Measurements from ENCODE around the gene STUB1.
"Not testable (repeated sequence)": the region's sequence is repeated elsewhere in the genome, so short reads cannot be mapped to it uniquely, and the experiment has no call there.

Gene STUB1

GRCh38 chr16:686459-687260, 6.5 kb downstream of the STUB1 start:
- Histone ChIP-seq H3K27ac (ENCODE audit: insufficient read depth, low read depth, low read length, poor library complexity, severe bottlenecking) (no peak overlapping the region), H3K4me3 (ENCODE audit: insufficient read depth, low read depth, low read length) (no peak overlapping the region), H3K9me3 (ENCODE audit: control insufficient read depth, low read length) (no peaks in the 10 kb centered on the region), H3K4me1 (ENCODE audit: control insufficient read depth, insufficient read depth, low read length) (peaks cover 15% of the 10 kb centered on the region), H3K27me3 (ENCODE audit: control insufficient read depth, insufficient read depth, low read length, poor library complexity, severe bottlenecking) (peaks cover 9% of the 10 kb centered on the region), H3K36me3 (ENCODE audit: control insufficient read depth, insufficient read depth, low read length) (peaks cover 21% of the 10 kb centered on the region)
- WGBS, 2 experiments = 96% methylated on average over 51 of the region's 51 CpGs

- peaks cover 13% of the 10 kb centered on the region for H3K36me3 ChIP-seq (ENCODE audit: control insufficient read depth, insufficient read depth, low read length)
- no peaks in the 10 kb centered on the region for H3K9me3 ChIP-seq (ENCODE audit: control insufficient read depth, low read length)
- 94% methylated on average over 19 of the region's 19 CpGs for WGBS, 2 experiments
- no peak overlapping the region for H3K27ac ChIP-seq (ENCODE audit: insufficient read depth, low read depth, low read length, poor library complexity, severe bottlenecking)
- peaks cover 17% of the 10 kb centered on the region for H3K27me3 ChIP-seq (ENCODE audit: control insufficient read depth, insufficient read depth, low read length, poor library complexity, severe bottlenecking)
- H3K4me3 ChIP-seq (ENCODE audit: insufficient read depth, low read depth, low read length) = no peak overlapping the region
- peaks cover 15% of the 10 kb centered on the region for H3K4me1 ChIP-seq (ENCODE audit: control insufficient read depth, insufficient read depth, low read length)
Measured at GRCh38 chr16:687499-687898, 7.3 kb downstream of the STUB1 start.

GRCh38 chr16:689175-689897, 9.1 kb downstream of the STUB1 start:
- H3K27ac ChIP-seq (ENCODE audit: insufficient read depth, low read depth, low read length, poor library complexity, severe bottlenecking) = no peak overlapping the region
- no peaks in the 10 kb centered on the region for H3K9me3 ChIP-seq (ENCODE audit: control insufficient read depth, low read length)
- 91 to 92% methylated on average over 26 of the region's 26 CpGs for WGBS, 2 experiments
- H3K36me3 ChIP-seq (ENCODE audit: control insufficient read depth, insufficient read depth, low read length) = peaks cover 8% of the 10 kb centered on the region
- H3K4me3 ChIP-seq (ENCODE audit: insufficient read depth, low read depth, low read length) = peak overlapping the region; percentile 49
- peaks cover 36% of the 10 kb centered on the region for H3K27me3 ChIP-seq (ENCODE audit: control insufficient read depth, insufficient read depth, low read length, poor library complexity, severe bottlenecking)
- peaks cover 11% of the 10 kb centered on the region for H3K4me1 ChIP-seq (ENCODE audit: control insufficient read depth, insufficient read depth, low read length)

- H3K27me3 ChIP-seq (ENCODE audit: control insufficient read depth, insufficient read depth, low read length, poor library complexity, severe bottlenecking) = peaks cover 55% of the 10 kb centered on the region
- peaks cover 18% of the 10 kb centered on the region for H3K4me1 ChIP-seq (ENCODE audit: control insufficient read depth, insufficient read depth, low read length)
- 92 to 93% methylated on average over 16 of the region's 16 CpGs for WGBS, 2 experiments
- H3K36me3 ChIP-seq (ENCODE audit: control insufficient read depth, insufficient read depth, low read length); H3K9me3 ChIP-seq (ENCODE audit: control insufficient read depth, low read length); H3K27ac ChIP-seq (ENCODE audit: insufficient read depth, low read depth, low read length, poor library complexity, severe bottlenecking); H3K4me3 ChIP-seq (ENCODE audit: insufficient read depth, low read depth, low read length): not testable (repeated sequence)
Measured at GRCh38 chr16:691242-691641, 11.0 kb downstream of the STUB1 start.

- 80 to 81% methylated on average over 6 to 8 of the region's 10 CpGs for WGBS, 2 experiments
- H3K4me1 ChIP-seq (ENCODE audit: control insufficient read depth, insufficient read depth, low read length) = peaks cover 18% of the 10 kb centered on the region
- no peaks in the 10 kb centered on the region for H3K9me3 ChIP-seq (ENCODE audit: control insufficient read depth, low read length)
- H3K36me3 ChIP-seq (ENCODE audit: control insufficient read depth, insufficient read depth, low read length) = peaks cover 6% of the 10 kb centered on the region
- H3K27ac ChIP-seq (ENCODE audit: insufficient read depth, low read depth, low read length, poor library complexity, severe bottlenecking) = no peak overlapping the region
- peaks cover 66% of the 10 kb centered on the region for H3K27me3 ChIP-seq (ENCODE audit: control insufficient read depth, insufficient read depth, low read length, poor library complexity, severe bottlenecking)
- no peak overlapping the region for H3K4me3 ChIP-seq (ENCODE audit: insufficient read depth, low read depth, low read length)
Measured at GRCh38 chr16:692356-693108, 12.3 kb downstream of the STUB1 start.

GRCh38 chr16:693364-693763, 13.2 kb downstream of the STUB1 start:
- peaks cover 75% of the 10 kb centered on the region for H3K27me3 ChIP-seq (ENCODE audit: control insufficient read depth, insufficient read depth, low read length, poor library complexity, severe bottlenecking)

GRCh38 chr16:693766-694165, 13.6 kb downstream of the STUB1 start:
- peaks cover 79% of the 10 kb centered on the region for H3K27me3 ChIP-seq (ENCODE audit: control insufficient read depth, insufficient read depth, low read length, poor library complexity, severe bottlenecking)

More at GRCh38 chr16:693364-693763, 13.2 kb downstream of the STUB1 start:
- 43 to 46% methylated on average over 22 of the region's 22 CpGs for WGBS, 2 experiments
- Histone ChIP-seq H3K4me1 (ENCODE audit: control insufficient read depth, insufficient read depth, low read length) (peaks cover 18% of the 10 kb centered on the region), H3K9me3 (ENCODE audit: control insufficient read depth, low read length) (no peaks in the 10 kb centered on the region), H3K36me3 (ENCODE audit: control insufficient read depth, insufficient read depth, low read length) (no peaks in the 10 kb centered on the region), H3K27ac (ENCODE audit: insufficient read depth, low read depth, low read length, poor library complexity, severe bottlenecking) (no peak overlapping the region), H3K4me3 (ENCODE audit: insufficient read depth, low read depth, low read length) (no peak overlapping the region)

GRCh38 chr16:694187-694862, 14.1 kb downstream of the STUB1 start:
- H3K27ac ChIP-seq (ENCODE audit: insufficient read depth, low read depth, low read length, poor library complexity, severe bottlenecking) = no peak overlapping the region
- H3K9me3 ChIP-seq (ENCODE audit: control insufficient read depth, low read length) = no peaks in the 10 kb centered on the region
- H3K4me1 ChIP-seq (ENCODE audit: control insufficient read depth, insufficient read depth, low read length) = peaks cover 14% of the 10 kb centered on the region
- no peaks in the 10 kb centered on the region for H3K36me3 ChIP-seq (ENCODE audit: control insufficient read depth, insufficient read depth, low read length)
- WGBS, 2 experiments = 3 to 4% methylated on average over 64 of the region's 64 CpGs
- peaks cover 84% of the 10 kb centered on the region for H3K27me3 ChIP-seq (ENCODE audit: control insufficient read depth, insufficient read depth, low read length, poor library complexity, severe bottlenecking)
- peak overlapping the region; percentile 25 for H3K4me3 ChIP-seq (ENCODE audit: insufficient read depth, low read depth, low read length)

More at GRCh38 chr16:693766-694165, 13.6 kb downstream of the STUB1 start:
- 2 to 4% methylated on average over 37 of the region's 37 CpGs for WGBS, 2 experiments
- Histone ChIP-seq H3K4me3 (ENCODE audit: insufficient read depth, low read depth, low read length) (peak overlapping the region; percentile 25), H3K36me3 (ENCODE audit: control insufficient read depth, insufficient read depth, low read length) (no peaks in the 10 kb centered on the region), H3K27ac (ENCODE audit: insufficient read depth, low read depth, low read length, poor library complexity, severe bottlenecking) (no peak overlapping the region), H3K4me1 (ENCODE audit: control insufficient read depth, insufficient read depth, low read length) (peaks cover 18% of the 10 kb centered on the region), H3K9me3 (ENCODE audit: control insufficient read depth, low read length) (no peaks in the 10 kb centered on the region)

GRCh38 chr16:694863-695354, 14.7 kb downstream of the STUB1 start:
- H3K4me3 ChIP-seq (ENCODE audit: insufficient read depth, low read depth, low read length) = peak overlapping the region; percentile 25
- peaks cover 11% of the 10 kb centered on the region for H3K4me1 ChIP-seq (ENCODE audit: control insufficient read depth, insufficient read depth, low read length)
- WGBS, 2 experiments = 3 to 4% methylated on average over 37 of the region's 37 CpGs
- H3K9me3 ChIP-seq (ENCODE audit: control insufficient read depth, low read length) = no peaks in the 10 kb centered on the region
- no peak overlapping the region for H3K27ac ChIP-seq (ENCODE audit: insufficient read depth, low read depth, low read length, poor library complexity, severe bottlenecking)
- peaks cover 90% of the 10 kb centered on the region for H3K27me3 ChIP-seq (ENCODE audit: control insufficient read depth, insufficient read depth, low read length, poor library complexity, severe bottlenecking)
- no peaks in the 10 kb centered on the region for H3K36me3 ChIP-seq (ENCODE audit: control insufficient read depth, insufficient read depth, low read length)

Measured in ectodermal cell (in vitro differentiated cells).